ENCODE data around the gene XCL2. TPM values are rescaled to one million over a fixed set of nuclear protein-coding genes. Genes with fewer than 3 reads are reported as not detected.

Gene XCL2
- total RNA-seq, 1 donor from 2014 or later, result not detected

- H3K27ac Mint-ChIP-seq, result no peak overlapping the region
These were observed 37.5 kb downstream of the XCL2 start for GRCh38 chr1:168506204-168506819.

GRCh38 chr1:168505006-168505405, 38.8 kb downstream of the XCL2 start:
- no peak for TF ChIP-seq CTCF (IDR thresholded peaks at IDR 0.05; ENCODE audit: unreplicated experiment)
- Mint-ChIP-seq H3K4me3 (no peak overlapping the region), H3K9me3 (no peaks in the 10 kb centered on the region), H3K4me1 (peaks cover 10% of the 10 kb centered on the region), H3K36me3 (no peaks in the 10 kb centered on the region), H3K27ac (no peak overlapping the region), H3K27me3 (ENCODE audit: low read depth) (no peaks in the 10 kb centered on the region)
- no peak for DNase-seq (ENCODE audit: low spot score in 2 of 2, unreplicated experiment in 2 of 2)

More at GRCh38 chr1:168506204-168506819, 37.5 kb downstream of the XCL2 start:
- Mint-ChIP-seq H3K9me3 (no peaks in the 10 kb centered on the region), H3K4me1 (peaks cover 5% of the 10 kb centered on the region), H3K27me3 (ENCODE audit: low read depth) (no peaks in the 10 kb centered on the region), H3K4me3 (no peak overlapping the region), H3K36me3 (no peaks in the 10 kb centered on the region)
- no peak for TF ChIP-seq CTCF (IDR thresholded peaks at IDR 0.05; ENCODE audit: unreplicated experiment)
- no peak for DNase-seq (ENCODE audit: low spot score in 2 of 2, unreplicated experiment in 2 of 2)

- no peaks in the 10 kb centered on the region for H3K27me3 Mint-ChIP-seq (ENCODE audit: low read depth)
- H3K36me3 Mint-ChIP-seq, result no peaks in the 10 kb centered on the region
- H3K27ac Mint-ChIP-seq, result no peak overlapping the region
- no peak overlapping the region for H3K4me3 Mint-ChIP-seq
- no peak for TF ChIP-seq CTCF (IDR thresholded peaks at IDR 0.05; ENCODE audit: unreplicated experiment)
- no peaks in the 10 kb centered on the region for H3K9me3 Mint-ChIP-seq
- peaks cover 15% of the 10 kb centered on the region for H3K4me1 Mint-ChIP-seq
- DNase-seq (ENCODE audit: low spot score in 2 of 2, unreplicated experiment in 2 of 2), result no peak
These were observed 39.5 kb downstream of the XCL2 start for GRCh38 chr1:168504064-168504837.

GRCh38 chr1:168499688-168500049, 44.1 kb downstream of the XCL2 start:
- H3K27me3 Mint-ChIP-seq (ENCODE audit: low read depth), result no peaks in the 10 kb centered on the region
- H3K4me1 Mint-ChIP-seq, result peaks cover 35% of the 10 kb centered on the region
- no peak for DNase-seq (ENCODE audit: low spot score in 2 of 2, unreplicated experiment in 2 of 2)
- TF ChIP-seq CTCF (IDR thresholded peaks at IDR 0.05; ENCODE audit: unreplicated experiment), result no peak
- peaks cover 5% of the 10 kb centered on the region for H3K9me3 Mint-ChIP-seq
- peaks cover 3% of the 10 kb centered on the region for H3K36me3 Mint-ChIP-seq
- H3K27ac Mint-ChIP-seq, result no peak overlapping the region
- H3K4me3 Mint-ChIP-seq, result no peak overlapping the region

- peaks cover 3% of the 10 kb centered on the region for H3K36me3 Mint-ChIP-seq
- no peaks in the 10 kb centered on the region for H3K27me3 Mint-ChIP-seq (ENCODE audit: low read depth)
- no peak for DNase-seq (ENCODE audit: low spot score in 2 of 2, unreplicated experiment in 2 of 2)
- no peak for TF ChIP-seq CTCF (IDR thresholded peaks at IDR 0.05; ENCODE audit: unreplicated experiment)
- H3K9me3 Mint-ChIP-seq, result peaks cover 5% of the 10 kb centered on the region
- peaks cover 35% of the 10 kb centered on the region for H3K4me1 Mint-ChIP-seq
- no peak overlapping the region for H3K4me3 Mint-ChIP-seq
- peak overlapping the region; percentile 51 for H3K27ac Mint-ChIP-seq
These were observed 44.7 kb downstream of the XCL2 start for GRCh38 chr1:168498956-168499687.

Data from mesothelial cell of epicardium (in vitro differentiated cells).